Ecto neural progenitor cell (in vitro differentiated cells): ENCODE results near the gene RPH3AL.
"Not testable (repeated sequence)": the region's sequence is repeated elsewhere in the genome, so short reads cannot be mapped to it uniquely, and the experiment has no call there.

ENCODE experiments used
- DNase-seq: peaks from one replicate; pipeline ENCODE4 v3.0.0-alpha.2; 2018; ENCODE audit warnings: low spot score

RPH3AL gene

GRCh38 chr17:237406-237955 is 115.1 kb downstream of the RPH3AL start:
- DNase-seq: no peak

GRCh38 chr17:236641-237405 is 115.8 kb downstream of the RPH3AL start:
- no peak for DNase-seq

GRCh38 chr17:235831-236640 is 116.6 kb downstream of the RPH3AL start:
- no peak for DNase-seq

GRCh38 chr17:234994-235830 is 117.4 kb downstream of the RPH3AL start:
- not testable (repeated sequence) for DNase-seq

GRCh38 chr17:234163-234993 is 118.2 kb downstream of the RPH3AL start:
- DNase-seq: not testable (repeated sequence)

GRCh38 chr17:233473-233941 is 119.1 kb downstream of the RPH3AL start:
- no peak for DNase-seq

- no peak for DNase-seq
Measured at GRCh38 chr17:231966-232807, 120.4 kb downstream of the RPH3AL start.

GRCh38 chr17:231191-231965 is 121.2 kb downstream of the RPH3AL start:
- no peak for DNase-seq

- DNase-seq: no peak
Measured at GRCh38 chr17:230395-230770, 122.2 kb downstream of the RPH3AL start.

GRCh38 chr17:229709-230394 is 122.8 kb downstream of the RPH3AL start:
- no peak for DNase-seq

- DNase-seq: no peak
Measured at GRCh38 chr17:228951-229708, 123.5 kb downstream of the RPH3AL start.

- DNase-seq: no peak
Measured at GRCh38 chr17:227946-228615, 124.5 kb downstream of the RPH3AL start.

- DNase-seq: no peak
Measured at GRCh38 chr17:227078-227945, 125.3 kb downstream of the RPH3AL start.

- DNase-seq: no peak
Measured at GRCh38 chr17:226108-227077, 126.2 kb downstream of the RPH3AL start.

- DNase-seq: no peak
Measured at GRCh38 chr17:225551-225950, 127.1 kb downstream of the RPH3AL start.
